Stimulated activated CD4-positive, alpha-beta T cell treated with anti-CD3 and anti-CD28 coated beads, Interleukin-15, amount 100 ng/mL, for 1 hour (primary cell): ENCODE measurements around the gene FAM156A.
"Not testable (repeated sequence)": the region's sequence is repeated elsewhere in the genome, so short reads cannot be mapped to it uniquely, and the experiment has no call there.

Source experiments
- DNase-seq, 2 donors: peaks; one replicate each; pipeline ENCODE4 v3.0.0-alpha.2; 2020; ENCODE audit warnings: low read depth in 1 of 2, low spot score in 1 of 2

FAM156A gene, protein sequence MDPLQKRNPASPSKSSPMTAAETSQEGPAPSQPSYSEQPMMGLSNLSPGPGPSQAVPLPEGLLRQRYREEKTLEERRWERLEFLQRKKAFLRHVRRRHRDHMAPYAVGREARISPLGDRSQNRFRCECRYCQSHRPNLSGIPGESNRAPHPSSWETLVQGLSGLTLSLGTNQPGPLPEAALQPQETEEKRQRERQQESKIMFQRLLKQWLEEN

GRCh38 chrX:52958113-52958959 is at the start of gene FAM156A:
Gene FAM156A, minus strand, starts transcription at chrX:52958518. Its CDS starts 9,930 bp downstream, at chrX:52948588.
- not testable (repeated sequence) for DNase-seq

GRCh38 chrX:53005327-53005726 is 47.0 kb upstream of the FAM156A start:
- DNase-seq, result no peak

DNA sequence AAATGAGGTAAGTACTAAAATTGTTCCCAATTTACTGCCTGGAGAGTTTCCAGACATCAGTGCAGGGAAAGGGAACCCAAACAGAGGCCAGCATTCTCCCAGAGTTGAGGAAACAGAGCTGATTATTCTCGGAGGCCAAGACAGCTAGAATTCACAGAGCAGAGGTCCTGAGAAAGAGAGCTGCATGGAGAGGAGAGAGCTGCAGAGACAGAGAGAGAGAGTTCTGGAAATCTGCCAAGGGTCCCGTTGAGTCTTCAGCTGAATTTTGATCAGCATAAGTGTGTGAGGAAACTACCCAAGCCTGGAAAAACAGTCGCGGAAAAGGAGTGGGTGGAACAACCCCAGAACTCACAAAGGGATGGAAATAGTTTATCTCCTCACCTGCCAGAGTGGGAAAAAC is 46.5 kb upstream of the FAM156A start:
- DNase-seq, result no peak

- DNase-seq, result no peak
These were observed 45.7 kb upstream of the FAM156A start for GRCh38 chrX:53004038-53004437.

- no peak for DNase-seq
These were observed 44.8 kb upstream of the FAM156A start for GRCh38 chrX:53003111-53003510.

DNA sequence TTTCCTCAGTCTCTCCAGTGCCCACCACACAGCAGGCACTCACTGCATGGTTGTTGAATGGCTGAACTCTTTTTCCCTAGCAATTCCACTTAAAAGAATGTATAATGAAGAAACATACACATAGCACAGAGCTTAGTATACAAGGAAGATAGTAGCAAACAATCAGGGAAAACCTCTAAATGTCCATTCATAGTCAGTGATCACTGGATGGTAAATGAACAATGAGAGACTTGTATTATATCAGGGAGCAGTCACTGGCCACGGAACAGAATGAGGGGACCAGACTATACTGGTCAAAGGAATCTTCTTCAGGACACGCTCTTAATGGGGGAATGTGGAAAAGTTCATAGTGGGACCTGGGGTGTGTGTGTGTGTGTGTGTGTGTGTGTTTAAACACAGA is 43.6 kb upstream of the FAM156A start:
- DNase-seq, result no peak

DNA sequence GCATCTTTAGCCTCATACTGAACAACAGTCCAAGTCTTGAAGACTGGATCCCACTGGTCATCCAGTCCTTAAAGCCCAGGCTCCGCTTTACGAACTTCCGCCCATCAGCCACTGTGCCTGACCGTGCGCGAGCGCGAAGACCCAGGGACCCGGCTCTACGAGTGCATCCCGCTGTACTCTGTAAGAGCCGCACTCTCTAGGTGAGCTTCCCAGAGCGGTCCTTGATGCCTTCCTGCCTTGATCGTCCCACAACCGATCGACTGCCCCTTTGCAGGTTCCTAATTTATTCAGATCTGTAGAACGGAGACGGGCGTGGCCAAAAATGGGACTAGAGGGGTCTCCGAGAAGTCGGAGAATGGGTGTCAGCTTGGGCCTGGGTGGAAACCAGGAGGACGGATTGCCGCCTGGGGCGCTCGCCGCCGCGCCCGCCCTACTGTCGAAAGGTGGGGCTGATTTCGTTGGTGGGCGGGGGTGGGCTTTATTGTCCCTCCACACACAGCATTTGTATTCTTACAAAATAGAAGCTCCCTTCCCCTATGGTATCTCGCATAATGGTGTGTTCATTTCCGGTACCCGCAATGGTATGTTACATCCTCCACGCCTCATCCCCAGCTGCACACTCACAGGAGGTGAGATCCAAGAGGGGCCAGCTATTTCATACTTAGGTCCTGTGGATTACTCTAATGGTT is 42.3 kb upstream of the FAM156A start:
- no peak for DNase-seq

- no peak for DNase-seq
These were observed 37.6 kb upstream of the FAM156A start for GRCh38 chrX:52995987-52996331.

DNA sequence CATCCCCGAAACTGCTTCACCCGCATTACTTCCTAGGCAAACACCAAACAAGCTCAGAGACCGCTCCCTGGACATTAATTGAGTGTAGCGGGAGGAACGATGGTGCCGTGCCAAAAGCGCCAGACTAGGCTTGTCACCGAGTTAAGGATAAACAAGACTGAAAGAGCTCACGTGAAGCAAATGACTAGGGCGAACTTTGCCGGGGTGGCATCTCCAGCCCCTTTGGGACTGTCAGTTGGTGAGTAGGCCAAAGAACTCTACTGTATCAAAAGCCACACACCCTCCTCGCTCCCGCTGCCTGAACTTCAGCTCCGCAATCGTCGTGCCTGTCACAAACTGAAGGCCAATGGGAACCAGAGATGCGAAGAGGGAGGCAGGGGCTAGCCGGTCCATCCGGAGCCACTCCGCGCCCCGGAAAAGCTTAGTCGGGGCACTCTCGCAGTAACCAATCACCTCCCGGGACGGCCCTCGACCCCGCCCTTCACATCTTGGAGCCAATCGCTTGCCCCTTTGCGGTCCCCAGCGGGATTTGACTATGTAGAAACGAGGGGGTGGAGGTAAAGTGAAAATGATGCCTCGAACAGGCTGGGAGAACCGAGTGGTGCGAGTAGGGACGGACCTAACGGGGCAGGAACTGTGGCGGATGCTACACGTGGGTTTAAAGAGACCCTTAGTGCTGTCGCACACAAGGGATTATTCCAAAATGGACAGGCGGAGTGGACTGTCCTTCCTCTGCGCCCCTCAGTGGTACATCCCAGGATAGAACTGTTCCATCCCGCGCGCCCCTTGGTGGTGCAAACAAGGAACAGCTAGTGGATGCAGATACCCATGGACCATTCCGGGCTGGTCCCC is 37.0 kb upstream of the FAM156A start:
- peak; percentile 75 to 78 for DNase-seq

- DNase-seq, result no peak
These were observed 32.5 kb upstream of the FAM156A start for GRCh38 chrX:52990848-52991247.

DNA sequence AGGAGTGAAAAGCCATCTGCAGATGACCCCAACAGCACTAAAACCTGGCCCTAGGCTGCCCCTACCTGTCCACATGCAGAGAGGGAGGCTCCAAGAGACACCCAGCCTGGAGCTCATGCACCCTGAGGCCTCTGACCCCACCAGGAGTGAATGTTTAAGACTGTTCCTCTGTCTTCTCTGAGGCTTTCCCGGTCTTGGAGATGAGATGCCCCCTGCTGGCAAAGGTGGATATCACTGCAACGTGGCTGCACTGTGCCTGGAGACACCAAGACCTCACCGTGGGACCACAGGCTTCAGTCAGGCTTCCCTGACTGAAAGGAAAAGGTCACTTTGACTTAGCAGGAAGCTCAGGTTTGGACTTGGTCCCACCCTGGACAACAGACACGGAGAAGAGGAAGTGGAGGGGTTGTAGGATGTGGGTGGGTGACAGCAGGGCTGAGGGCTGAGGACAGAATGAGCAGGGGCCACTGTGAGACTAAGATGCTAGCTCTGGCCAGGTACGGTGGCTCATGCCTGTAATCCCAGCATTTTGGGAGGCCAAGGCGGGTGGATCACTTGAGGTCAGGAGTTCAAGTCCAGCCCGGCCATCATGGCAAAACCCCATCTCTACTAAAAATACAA is 31.8 kb upstream of the FAM156A start:
- not testable (repeated sequence) for DNase-seq

- no peak for DNase-seq
These were observed 30.9 kb upstream of the FAM156A start for GRCh38 chrX:52988985-52989917.

- no peak for DNase-seq
These were observed 25.1 kb upstream of the FAM156A start for GRCh38 chrX:52983321-52984000.

DNA sequence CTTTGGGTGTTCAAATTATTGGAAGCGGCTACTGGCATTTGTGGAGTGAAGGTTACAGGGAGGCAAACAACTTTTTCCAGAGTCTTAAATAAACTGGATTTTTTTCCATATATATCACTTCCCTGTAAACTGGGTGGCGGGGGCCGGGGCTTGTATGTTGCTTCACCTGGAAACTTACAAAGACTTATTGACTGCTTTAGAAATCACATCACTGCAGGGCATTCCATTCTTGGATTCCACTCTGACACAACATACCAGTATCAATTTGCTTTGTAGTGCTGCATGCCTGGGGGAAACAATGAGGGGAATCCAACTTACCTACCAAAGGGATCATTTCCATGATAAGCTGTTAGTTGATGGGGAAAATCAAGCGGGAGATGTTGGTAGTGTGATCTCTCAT is 21.7 kb upstream of the FAM156A start:
- DNase-seq, result no peak

GRCh38 chrX:52979568-52979967 is 21.2 kb upstream of the FAM156A start:
- DNase-seq, result no peak

GRCh38 chrX:52977953-52978352 is 19.6 kb upstream of the FAM156A start:
- DNase-seq, result no peak

- not testable (repeated sequence) for DNase-seq
These were observed 17.3 kb upstream of the FAM156A start for GRCh38 chrX:52975576-52975975.

- not testable (repeated sequence) for DNase-seq
These were observed 16.1 kb upstream of the FAM156A start for GRCh38 chrX:52974336-52974992.
